Measurements from ENCODE around the gene OPALIN.
"Not testable (repeated sequence)": the region's sequence is repeated elsewhere in the genome, so short reads cannot be mapped to it uniquely, and the experiment has no call there.

The OPALIN gene

GRCh38 chr10:96334616-96335526 is 23.9 kb downstream of the OPALIN start:
- DNase-seq, result peak; percentile 6

- no peak for DNase-seq
These were observed 25.7 kb downstream of the OPALIN start for GRCh38 chr10:96333101-96333500.

GRCh38 chr10:96327462-96327861 is 31.3 kb downstream of the OPALIN start:
- no peak for DNase-seq

GRCh38 chr10:96325719-96326373 is 33.0 kb downstream of the OPALIN start:
- no peak for DNase-seq

- DNase-seq, result no peak
These were observed 34.4 kb downstream of the OPALIN start for GRCh38 chr10:96324447-96324846.

GRCh38 chr10:96322275-96322674 is 36.5 kb downstream of the OPALIN start:
- DNase-seq, result no peak

GRCh38 chr10:96321822-96322221 is 37.0 kb downstream of the OPALIN start:
- no peak for DNase-seq

GRCh38 chr10:96319754-96320474 is 38.9 kb downstream of the OPALIN start:
- DNase-seq, result no peak

- no peak for DNase-seq
These were observed 41.6 kb downstream of the OPALIN start for GRCh38 chr10:96317067-96317833.

- DNase-seq, result no peak
These were observed 45.5 kb downstream of the OPALIN start for GRCh38 chr10:96313344-96313743.

- no peak for DNase-seq
These were observed 47.6 kb downstream of the OPALIN start for GRCh38 chr10:96311180-96311715.

- DNase-seq, result no peak
These were observed 48.5 kb downstream of the OPALIN start for GRCh38 chr10:96310321-96310669.

GRCh38 chr10:96309628-96310320 is 49.0 kb downstream of the OPALIN start:
- no peak for DNase-seq

GRCh38 chr10:96308854-96309253 is 49.9 kb downstream of the OPALIN start:
- not testable (repeated sequence) for DNase-seq

- DNase-seq, result no peak
These were observed 52.3 kb downstream of the OPALIN start for GRCh38 chr10:96306516-96306915.

- DNase-seq, result no peak
These were observed 53.8 kb downstream of the OPALIN start for GRCh38 chr10:96305019-96305418.

GRCh38 chr10:96304230-96304629 is 54.6 kb downstream of the OPALIN start, which contains the start of gene DNTT:
DNTT (plus strand) TSS chr10:96304434; CDS start chr10:96304498, 64 bp downstream.
- no peak for DNase-seq

GRCh38 chr10:96301616-96302015 is 57.2 kb downstream of the OPALIN start:
- no peak for DNase-seq

- no peak for DNase-seq
These were observed 59.4 kb downstream of the OPALIN start for GRCh38 chr10:96299383-96299782.

- DNase-seq, result no peak
These were observed 60.4 kb downstream of the OPALIN start for GRCh38 chr10:96298362-96298761.

GRCh38 chr10:96297486-96297885 is 61.3 kb downstream of the OPALIN start:
- DNase-seq, result no peak

GRCh38 chr10:96295475-96295874 is 63.3 kb downstream of the OPALIN start:
- DNase-seq, result no peak

Data from HCEC 1CT (cell line).